ENCODE measurements around the gene NRP1. TPM values are rescaled to one million over a fixed set of nuclear protein-coding genes. Genes with fewer than 3 reads are reported as not detected.

The NRP1 gene
- total RNA-seq, 1 donor from 2014 or later = not detected

GRCh38 chr10:33358016-33358415 lies 23.5 kb upstream of the NRP1 start:
- intact Hi-C loops (cut with micrococcal nuclease) = no loop called here
- no peaks in the 10 kb centered on the region for H3K36me3 Mint-ChIP-seq (ENCODE audit: low read depth)
- H3K9me3 Mint-ChIP-seq = peaks cover 2% of the 10 kb centered on the region
- POLR2A ChIA-PET = no interaction called here
- TF ChIP-seq, protein P1, sequence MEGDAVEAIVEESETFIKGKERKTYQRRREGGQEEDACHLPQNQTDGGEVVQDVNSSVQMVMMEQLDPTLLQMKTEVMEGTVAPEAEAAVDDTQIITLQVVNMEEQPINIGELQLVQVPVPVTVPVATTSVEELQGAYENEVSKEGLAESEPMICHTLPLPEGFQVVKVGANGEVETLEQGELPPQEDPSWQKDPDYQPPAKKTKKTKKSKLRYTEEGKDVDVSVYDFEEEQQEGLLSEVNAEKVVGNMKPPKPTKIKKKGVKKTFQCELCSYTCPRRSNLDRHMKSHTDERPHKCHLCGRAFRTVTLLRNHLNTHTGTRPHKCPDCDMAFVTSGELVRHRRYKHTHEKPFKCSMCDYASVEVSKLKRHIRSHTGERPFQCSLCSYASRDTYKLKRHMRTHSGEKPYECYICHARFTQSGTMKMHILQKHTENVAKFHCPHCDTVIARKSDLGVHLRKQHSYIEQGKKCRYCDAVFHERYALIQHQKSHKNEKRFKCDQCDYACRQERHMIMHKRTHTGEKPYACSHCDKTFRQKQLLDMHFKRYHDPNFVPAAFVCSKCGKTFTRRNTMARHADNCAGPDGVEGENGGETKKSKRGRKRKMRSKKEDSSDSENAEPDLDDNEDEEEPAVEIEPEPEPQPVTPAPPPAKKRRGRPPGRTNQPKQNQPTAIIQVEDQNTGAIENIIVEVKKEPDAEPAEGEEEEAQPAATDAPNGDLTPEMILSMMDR (IDR thresholded peaks at IDR 0.05) = no peak
- CTCF ChIA-PET = no interaction called here
- no peak overlapping the region for H3K27ac Mint-ChIP-seq
- DNase-seq (no peak), ATAC-seq (ENCODE audit: low read depth) (no peak)
- no peak overlapping the region for H3K4me3 Mint-ChIP-seq
- no peaks in the 10 kb centered on the region for H3K4me1 Mint-ChIP-seq
- no peaks in the 10 kb centered on the region for H3K27me3 Mint-ChIP-seq

DNA sequence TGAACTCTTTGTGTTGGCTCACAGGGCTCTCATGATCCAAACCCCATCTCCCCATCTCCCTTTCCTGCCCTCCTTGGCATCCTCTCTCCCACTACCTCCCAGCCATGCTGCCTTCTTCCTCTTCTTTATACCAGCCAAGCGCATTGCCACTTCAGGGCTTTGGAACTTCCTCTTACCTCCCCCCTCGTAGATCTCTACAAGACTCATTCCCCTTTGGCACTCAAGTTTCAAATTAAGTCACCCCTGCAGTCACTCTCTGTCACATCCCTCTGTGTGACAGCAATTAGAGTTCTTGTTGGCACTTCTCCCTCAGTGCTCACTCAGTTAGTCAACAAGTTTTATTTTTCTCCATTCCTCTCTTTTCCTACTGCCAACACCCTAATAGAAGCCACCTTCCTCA lies 20.8 kb upstream of the NRP1 start:
- Mint-ChIP-seq H3K36me3 (ENCODE audit: low read depth) (no peaks in the 10 kb centered on the region), H3K4me3 (no peak overlapping the region), H3K4me1 (no peaks in the 10 kb centered on the region), H3K9me3 (no peaks in the 10 kb centered on the region), H3K27me3 (no peaks in the 10 kb centered on the region), H3K27ac (no peak overlapping the region)
- intact Hi-C loops (cut with micrococcal nuclease) = no loop called here
- POLR2A ChIA-PET = no interaction called here
- ATAC-seq (ENCODE audit: low read depth) (no peak), DNase-seq (no peak)
- TF ChIP-seq, protein P1 (IDR thresholded peaks at IDR 0.05) = no peak
- CTCF ChIA-PET = no interaction called here

DNA sequence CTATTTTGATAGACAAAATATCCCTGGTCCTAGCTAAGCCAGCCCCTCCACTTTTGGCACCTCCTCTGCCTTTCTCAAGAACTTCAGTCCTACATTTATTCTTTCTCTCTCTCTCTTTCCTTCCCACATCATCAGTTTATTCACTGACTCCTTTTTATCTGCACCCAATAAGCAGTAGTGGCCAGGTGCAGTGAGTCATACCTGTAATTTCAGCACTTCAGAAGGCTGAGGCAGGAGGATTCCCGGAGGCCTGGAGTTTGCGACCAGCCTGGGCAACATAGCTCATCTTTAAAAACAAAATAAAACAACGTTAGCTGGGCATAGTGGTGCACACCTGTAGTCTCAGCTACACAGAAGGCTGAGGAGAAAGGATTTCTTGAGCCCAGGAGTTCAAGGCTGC lies 19.4 kb upstream of the NRP1 start:
- H3K27me3 Mint-ChIP-seq = no peaks in the 10 kb centered on the region
- CTCF ChIA-PET = no interaction called here
- H3K9me3 Mint-ChIP-seq = no peaks in the 10 kb centered on the region
- TF ChIP-seq, protein P1 (IDR thresholded peaks at IDR 0.05) = no peak
- DNase-seq (no peak), ATAC-seq (ENCODE audit: low read depth) (no peak)
- no peak overlapping the region for H3K4me3 Mint-ChIP-seq
- intact Hi-C loops (cut with micrococcal nuclease) = no loop called here
- POLR2A ChIA-PET = no interaction called here
- H3K36me3 Mint-ChIP-seq (ENCODE audit: low read depth) = no peaks in the 10 kb centered on the region
- H3K4me1 Mint-ChIP-seq = no peaks in the 10 kb centered on the region
- H3K27ac Mint-ChIP-seq = no peak overlapping the region

GRCh38 chr10:33353334-33353733 lies 18.9 kb upstream of the NRP1 start:
- DNase-seq (no peak), ATAC-seq (ENCODE audit: low read depth) (no peak)
- TF ChIP-seq, protein P1 (IDR thresholded peaks at IDR 0.05) = no peak
- Mint-ChIP-seq H3K4me1 (no peaks in the 10 kb centered on the region), H3K9me3 (no peaks in the 10 kb centered on the region), H3K27ac (no peak overlapping the region), H3K4me3 (no peak overlapping the region), H3K36me3 (ENCODE audit: low read depth) (no peaks in the 10 kb centered on the region), H3K27me3 (no peaks in the 10 kb centered on the region)
- ChIA-PET POLR2A (no interaction called here), CTCF (no interaction called here)
- intact Hi-C loops (cut with micrococcal nuclease) = no loop called here

DNA sequence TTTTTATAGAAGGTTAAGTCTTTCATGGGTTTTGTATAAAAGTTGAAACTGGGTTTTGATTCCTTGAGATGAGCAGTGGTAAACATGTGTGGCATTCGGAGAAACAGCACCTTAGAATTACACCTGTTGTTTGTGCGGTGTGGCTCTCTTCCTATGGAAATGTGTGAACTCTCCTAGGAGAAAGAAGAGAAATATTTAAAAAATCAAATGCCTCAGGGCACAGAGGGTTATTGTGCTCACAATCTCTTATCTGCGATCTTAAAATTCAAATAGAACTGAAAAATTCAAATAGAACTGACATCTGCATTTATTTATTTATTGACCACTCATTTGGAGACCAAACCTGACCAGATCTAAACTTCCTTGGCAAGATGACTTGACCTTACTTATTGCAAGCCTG lies 18.1 kb upstream of the NRP1 start:
- CTCF ChIA-PET = no interaction called here
- H3K4me3 Mint-ChIP-seq = no peak overlapping the region
- ATAC-seq (ENCODE audit: low read depth) = no peak
- POLR2A ChIA-PET = no interaction called here
- no peaks in the 10 kb centered on the region for H3K4me1 Mint-ChIP-seq
- H3K27ac Mint-ChIP-seq = no peak overlapping the region
- no peak for DNase-seq
- intact Hi-C loops (cut with micrococcal nuclease) = no loop called here
- no peaks in the 10 kb centered on the region for H3K9me3 Mint-ChIP-seq
- H3K36me3 Mint-ChIP-seq (ENCODE audit: low read depth) = no peaks in the 10 kb centered on the region
- TF ChIP-seq, protein P1 (IDR thresholded peaks at IDR 0.05) = no peak
- H3K27me3 Mint-ChIP-seq = no peaks in the 10 kb centered on the region
